ENCODE measurements around the gene CPNE5. TPM values are rescaled to one million over a fixed set of nuclear protein-coding genes. Genes with fewer than 3 reads are reported as not detected.

The CPNE5 gene
- total RNA-seq, 1 experiment from 2014 or later: 0.37 TPM

- POLR2A ChIA-PET (ENCODE audit: unreplicated experiment): interaction anchor here (0.7 kb wide), 1 partner anchor 312 kb away, joined by 3 read pairs; no protein-coding TSS in a partner anchor
- BruUV-seq (replicated peaks): no TSS peak
- Histone ChIP-seq H2AFZ (no peak overlapping the region), H3F3A (ENCODE audit: insufficient read depth, low read depth) (no peaks in the 10 kb centered on the region), H3K36me3 (ENCODE audit: low read depth) (no peaks in the 10 kb centered on the region), H3K27ac (no peak overlapping the region), H3K9me2 (ENCODE audit: insufficient read depth) (no peaks in the 10 kb centered on the region), H3K4me2 (no peak overlapping the region), H3K79me2 (ENCODE audit: low read depth) (no peaks in the 10 kb centered on the region), H3K9me3 (ENCODE audit: insufficient read depth, low read depth) (no peaks in the 10 kb centered on the region), H4K20me1 (ENCODE audit: insufficient read depth) (no peaks in the 10 kb centered on the region), H3K27me3 (ENCODE audit: insufficient read depth, low read depth) (no peaks in the 10 kb centered on the region), H3K4me1 (replicated peaks; ENCODE audit: insufficient read depth) (no peaks in the 10 kb centered on the region), H3K4me3 (no peak overlapping the region)
- no peak for DNase-seq
- CTCF ChIA-PET: no interaction called here
- intact Hi-C loops (cut with micrococcal nuclease; ENCODE audit: unreplicated experiment): no loop called here
- no peak for TF ChIP-seq EZH2 (IDR thresholded peaks at IDR 0.05; ENCODE audit: low read depth)
- TF ChIP-seq, protein P1, sequence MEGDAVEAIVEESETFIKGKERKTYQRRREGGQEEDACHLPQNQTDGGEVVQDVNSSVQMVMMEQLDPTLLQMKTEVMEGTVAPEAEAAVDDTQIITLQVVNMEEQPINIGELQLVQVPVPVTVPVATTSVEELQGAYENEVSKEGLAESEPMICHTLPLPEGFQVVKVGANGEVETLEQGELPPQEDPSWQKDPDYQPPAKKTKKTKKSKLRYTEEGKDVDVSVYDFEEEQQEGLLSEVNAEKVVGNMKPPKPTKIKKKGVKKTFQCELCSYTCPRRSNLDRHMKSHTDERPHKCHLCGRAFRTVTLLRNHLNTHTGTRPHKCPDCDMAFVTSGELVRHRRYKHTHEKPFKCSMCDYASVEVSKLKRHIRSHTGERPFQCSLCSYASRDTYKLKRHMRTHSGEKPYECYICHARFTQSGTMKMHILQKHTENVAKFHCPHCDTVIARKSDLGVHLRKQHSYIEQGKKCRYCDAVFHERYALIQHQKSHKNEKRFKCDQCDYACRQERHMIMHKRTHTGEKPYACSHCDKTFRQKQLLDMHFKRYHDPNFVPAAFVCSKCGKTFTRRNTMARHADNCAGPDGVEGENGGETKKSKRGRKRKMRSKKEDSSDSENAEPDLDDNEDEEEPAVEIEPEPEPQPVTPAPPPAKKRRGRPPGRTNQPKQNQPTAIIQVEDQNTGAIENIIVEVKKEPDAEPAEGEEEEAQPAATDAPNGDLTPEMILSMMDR (conservative IDR thresholded peaks at IDR 0.05): no peak
These were observed 32.1 kb downstream of the CPNE5 start for GRCh38 chr6:36807143-36807542.

GRCh38 chr6:36805917-36806316, 33.3 kb downstream of the CPNE5 start:
- Histone ChIP-seq H2AFZ (no peak overlapping the region), H3K9me2 (ENCODE audit: insufficient read depth) (no peaks in the 10 kb centered on the region), H3K4me1 (replicated peaks; ENCODE audit: insufficient read depth) (no peaks in the 10 kb centered on the region), H3K4me2 (no peak overlapping the region), H3K79me2 (ENCODE audit: low read depth) (no peaks in the 10 kb centered on the region), H4K20me1 (ENCODE audit: insufficient read depth) (no peaks in the 10 kb centered on the region), H3K4me3 (no peak overlapping the region), H3K27me3 (ENCODE audit: insufficient read depth, low read depth) (no peaks in the 10 kb centered on the region), H3K9me3 (ENCODE audit: insufficient read depth, low read depth) (no peaks in the 10 kb centered on the region), H3F3A (ENCODE audit: insufficient read depth, low read depth) (no peaks in the 10 kb centered on the region), H3K27ac (no peak overlapping the region), H3K36me3 (ENCODE audit: low read depth) (no peaks in the 10 kb centered on the region)
- DNase-seq: no peak
- TF ChIP-seq, protein P1 (conservative IDR thresholded peaks at IDR 0.05): no peak
- no peak for TF ChIP-seq EZH2 (IDR thresholded peaks at IDR 0.05; ENCODE audit: low read depth)
- ChIA-PET CTCF (no interaction called here), POLR2A (ENCODE audit: unreplicated experiment) (no interaction called here)
- BruUV-seq (replicated peaks): no TSS peak
- intact Hi-C loops (cut with micrococcal nuclease; ENCODE audit: unreplicated experiment): no loop called here

DNA sequence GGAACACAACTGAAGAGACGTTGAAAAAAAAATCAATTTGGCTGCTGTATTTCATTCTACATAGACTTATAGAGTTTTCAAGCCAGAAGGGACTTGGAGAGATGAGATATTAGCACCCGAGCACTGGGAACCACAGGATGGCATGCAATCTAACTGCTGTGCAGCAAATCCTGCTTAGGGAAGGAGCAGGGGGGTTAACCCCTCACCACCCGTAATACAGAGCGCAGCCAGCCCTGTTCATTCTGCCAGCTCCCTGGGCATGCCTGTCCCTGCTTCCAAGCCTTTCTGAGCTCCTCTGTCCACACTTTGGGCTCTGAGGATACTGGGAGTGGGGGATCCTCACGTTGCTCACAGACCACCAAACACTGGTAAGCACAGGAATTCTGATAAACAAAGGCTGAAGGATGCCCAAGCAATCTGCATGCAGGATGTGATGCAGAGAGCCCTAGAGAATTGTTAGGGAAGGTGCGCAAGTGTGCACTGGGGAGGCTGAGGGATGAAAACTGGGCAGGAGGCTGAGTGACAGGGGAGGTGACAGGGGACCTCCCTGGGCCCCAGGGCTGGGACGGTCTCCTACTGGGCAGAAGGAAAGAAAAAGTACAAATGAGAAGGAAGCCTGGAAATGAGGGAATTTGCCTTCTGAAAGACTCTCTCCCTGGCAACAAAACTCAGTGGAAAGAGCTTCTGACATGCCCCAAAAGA, 34.0 kb downstream of the CPNE5 start:
- H4K20me1 ChIP-seq (ENCODE audit: insufficient read depth): no peaks in the 10 kb centered on the region
- no peaks in the 10 kb centered on the region for H3F3A ChIP-seq (ENCODE audit: insufficient read depth, low read depth)
- no peaks in the 10 kb centered on the region for H3K27me3 ChIP-seq (ENCODE audit: insufficient read depth, low read depth)
- no peaks in the 10 kb centered on the region for H3K36me3 ChIP-seq (ENCODE audit: low read depth)
- DNase-seq: no peak
- TF ChIP-seq, protein P1 (conservative IDR thresholded peaks at IDR 0.05): no peak
- no peak for TF ChIP-seq EZH2 (IDR thresholded peaks at IDR 0.05; ENCODE audit: low read depth)
- no peak overlapping the region for H3K27ac ChIP-seq
- no peak overlapping the region for H3K4me3 ChIP-seq
- no peaks in the 10 kb centered on the region for H3K9me3 ChIP-seq (ENCODE audit: insufficient read depth, low read depth)
- H3K9me2 ChIP-seq (ENCODE audit: insufficient read depth): no peaks in the 10 kb centered on the region
- no TSS peak for BruUV-seq (replicated peaks)
- H2AFZ ChIP-seq: no peak overlapping the region
- ChIA-PET CTCF (no interaction called here), POLR2A (ENCODE audit: unreplicated experiment) (interaction anchor here (0.5 kb wide), 1 partner anchor 624 kb away, joined by 3 read pairs; no protein-coding TSS in a partner anchor)
- H3K4me2 ChIP-seq: no peak overlapping the region
- intact Hi-C loops (cut with micrococcal nuclease; ENCODE audit: unreplicated experiment): no loop called here
- H3K4me1 ChIP-seq (replicated peaks; ENCODE audit: insufficient read depth): no peaks in the 10 kb centered on the region
- no peaks in the 10 kb centered on the region for H3K79me2 ChIP-seq (ENCODE audit: low read depth)

Measured in PC-9 (cell line).